Testis (tissue), 2 donors: Measurements from ENCODE around the gene ANKRD11.

ENCODE experiments used
- POLR2A ChIP-seq: fragments of 450-650 bp; IDR thresholded peaks from one replicate; pipeline ENCODE4 v1.6.1; 2017; ENCODE audit warnings: antibody characterized with exemption, mild to moderate bottlenecking, moderate library complexity
- TF ChIP-seq, protein P1 (sequence below), 3 experiments: fragments of 450-650 bp in 2 of 3; fragments of 200-600 bp in 1 of 3; sonication (generic) in 1 of 3; IDR thresholded peaks; one replicate each; pipeline ENCODE4 v1.5.1; 2016 to 2019; ENCODE audit warnings: antibody characterized with exemption in 3 of 3, mild to moderate bottlenecking in 2 of 3, moderate library complexity in 1 of 3

- no peak for TF ChIP-seq POLR2A
- TF ChIP-seq, protein P1, sequence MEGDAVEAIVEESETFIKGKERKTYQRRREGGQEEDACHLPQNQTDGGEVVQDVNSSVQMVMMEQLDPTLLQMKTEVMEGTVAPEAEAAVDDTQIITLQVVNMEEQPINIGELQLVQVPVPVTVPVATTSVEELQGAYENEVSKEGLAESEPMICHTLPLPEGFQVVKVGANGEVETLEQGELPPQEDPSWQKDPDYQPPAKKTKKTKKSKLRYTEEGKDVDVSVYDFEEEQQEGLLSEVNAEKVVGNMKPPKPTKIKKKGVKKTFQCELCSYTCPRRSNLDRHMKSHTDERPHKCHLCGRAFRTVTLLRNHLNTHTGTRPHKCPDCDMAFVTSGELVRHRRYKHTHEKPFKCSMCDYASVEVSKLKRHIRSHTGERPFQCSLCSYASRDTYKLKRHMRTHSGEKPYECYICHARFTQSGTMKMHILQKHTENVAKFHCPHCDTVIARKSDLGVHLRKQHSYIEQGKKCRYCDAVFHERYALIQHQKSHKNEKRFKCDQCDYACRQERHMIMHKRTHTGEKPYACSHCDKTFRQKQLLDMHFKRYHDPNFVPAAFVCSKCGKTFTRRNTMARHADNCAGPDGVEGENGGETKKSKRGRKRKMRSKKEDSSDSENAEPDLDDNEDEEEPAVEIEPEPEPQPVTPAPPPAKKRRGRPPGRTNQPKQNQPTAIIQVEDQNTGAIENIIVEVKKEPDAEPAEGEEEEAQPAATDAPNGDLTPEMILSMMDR (IDR thresholded peaks at IDR 0.05), result no peak
These were observed 41.6 kb upstream of the ANKRD11 start for GRCh38 chr16:89531821-89532526.
